G401 (cell line): ENCODE results near the gene ZFYVE9. TPM values are rescaled to one million over a fixed set of nuclear protein-coding genes. Genes with fewer than 3 reads are reported as not detected.
"Not testable (repeated sequence)": the region's sequence is repeated elsewhere in the genome, so short reads cannot be mapped to it uniquely, and the experiment has no call there.

Source experiments
- DNase-seq: peaks from one replicate; pipeline ENCODE4 v3.0.0-alpha.2; 2015; ENCODE audit warnings: low spot score
- in situ Hi-C: cut with HindIII; loops from 2 replicates; pipeline ENCODE4 v1.10.0; 2016; ENCODE audit warnings: low sequenced_read_pairs, mixed read lengths
- total RNA-seq: library from RNA; depleted of rRNA; stranded (reverse); fragments of >200 nt; shearing (Covaris generic); gene quantifications from 2 replicates; pipeline ENCODE4 v1.2.3, GENCODE V29; 2014

The ZFYVE9 gene
- total RNA-seq, 1 experiment from 2014 or later, result 21.5 TPM

DNA sequence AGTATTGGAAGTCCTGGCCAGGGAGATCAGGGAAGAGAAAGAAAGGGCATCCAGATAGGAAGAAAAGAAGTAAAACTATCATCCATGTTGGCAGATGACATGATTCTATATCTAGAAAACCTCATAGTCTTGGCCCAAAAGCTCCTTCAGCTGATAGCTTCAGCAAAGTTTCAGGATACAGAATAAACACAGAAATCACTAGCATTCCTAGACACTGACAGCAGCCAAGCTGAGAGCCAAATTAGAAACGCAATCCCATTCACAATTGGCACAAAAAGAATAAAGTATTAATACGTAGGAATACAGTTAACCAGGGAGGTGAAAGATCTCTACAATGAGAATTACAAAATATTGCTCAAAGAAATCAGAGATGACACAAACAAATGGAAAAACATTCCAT, 44.6 kb downstream of the ZFYVE9 start:
- in situ Hi-C loops, result no loop called here
- DNase-seq, result no peak

- in situ Hi-C loops, result no loop called here
- DNase-seq, result no peak
Measured at GRCh38 chr1:52189898-52190480, 48.1 kb downstream of the ZFYVE9 start.

GRCh38 chr1:52190500-52191252, 48.8 kb downstream of the ZFYVE9 start:
- no peak for DNase-seq
- in situ Hi-C loops, result no loop called here

DNA sequence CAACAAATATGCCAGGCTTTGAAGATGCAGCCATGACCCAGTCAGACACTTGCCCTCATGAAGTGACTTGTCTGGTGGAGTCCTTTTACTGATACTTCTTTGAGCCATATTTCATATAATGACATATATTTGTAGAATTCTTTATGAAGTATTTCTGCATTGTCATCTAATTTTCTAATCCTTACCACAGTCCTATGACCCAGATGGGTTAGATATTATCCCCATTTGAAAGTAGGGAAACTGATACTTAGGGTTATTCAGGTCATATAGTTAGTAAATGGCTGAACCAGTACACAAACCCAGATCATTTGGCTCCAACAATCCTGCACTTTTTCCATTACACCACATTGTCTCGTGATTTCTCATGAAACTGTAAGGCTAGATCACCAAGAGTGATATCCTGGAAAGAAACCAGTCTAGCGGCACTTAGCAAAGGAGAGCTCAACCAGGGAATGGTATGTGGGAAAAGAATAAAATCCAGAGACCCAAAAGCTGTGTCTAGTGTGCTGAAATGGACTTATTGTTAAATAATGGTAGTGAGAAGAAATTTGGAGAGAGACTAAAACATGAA, 49.6 kb downstream of the ZFYVE9 start:
- DNase-seq, result no peak
- in situ Hi-C loops, result no loop called here

DNA sequence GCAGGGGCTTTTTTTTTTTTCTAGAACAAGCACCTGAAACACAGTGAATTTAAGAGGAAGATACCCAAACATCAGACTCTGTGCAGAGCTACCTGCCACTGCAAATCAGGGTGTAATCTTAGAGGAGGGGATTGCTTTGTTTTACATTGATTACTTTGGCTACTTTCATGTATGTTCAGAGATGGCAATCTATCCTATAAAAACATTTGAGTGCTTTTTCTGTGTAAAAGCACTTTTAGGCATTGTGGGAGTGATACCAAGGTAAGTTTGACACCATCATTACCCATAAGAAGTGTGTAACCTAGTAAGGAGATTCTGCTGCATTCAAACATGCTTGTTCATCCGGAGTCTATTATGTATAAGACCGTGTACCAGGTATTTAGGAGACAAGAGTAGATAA, 50.1 kb downstream of the ZFYVE9 start:
- DNase-seq, result no peak
- in situ Hi-C loops, result no loop called here

DNA sequence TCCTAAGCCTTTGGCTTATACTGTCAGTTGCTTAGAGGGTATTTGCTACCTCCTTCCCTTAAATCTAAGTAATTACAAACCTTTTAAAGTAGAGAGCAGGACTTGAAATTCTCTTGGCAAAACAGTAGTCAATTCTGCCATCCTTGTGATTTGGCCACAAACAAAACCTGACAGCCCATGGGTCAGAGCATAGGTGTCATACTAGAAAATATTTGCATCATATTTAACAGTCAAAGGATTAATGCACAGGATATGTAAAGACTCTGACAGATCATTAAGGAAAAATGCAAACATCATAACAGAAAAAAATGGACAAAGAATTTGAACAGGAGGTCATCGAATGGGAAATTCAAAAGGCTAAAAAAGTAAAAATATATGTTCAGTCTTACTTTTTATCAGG, 50.5 kb downstream of the ZFYVE9 start:
- DNase-seq, result no peak
- in situ Hi-C loops, result no loop called here

DNA sequence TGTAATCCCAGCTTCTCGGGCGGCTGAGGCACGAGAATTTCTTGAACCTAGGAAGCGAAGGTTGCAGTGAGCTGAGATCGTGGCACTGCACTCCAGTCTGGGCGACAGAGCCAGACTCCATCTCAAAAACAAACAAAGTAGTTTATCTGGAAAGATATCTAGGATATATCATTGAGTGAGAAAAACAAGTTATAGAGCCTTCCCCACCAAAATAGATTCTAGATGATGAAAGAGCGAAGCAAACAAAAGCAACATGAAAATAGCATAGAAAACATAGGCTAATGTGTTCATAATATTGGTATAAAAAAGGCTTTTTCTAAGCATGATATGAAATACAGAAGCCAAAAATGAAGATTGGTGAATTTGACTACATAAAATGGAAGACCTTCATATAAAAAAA, 52.1 kb downstream of the ZFYVE9 start:
- DNase-seq, result no peak
- in situ Hi-C loops, result no loop called here

DNA sequence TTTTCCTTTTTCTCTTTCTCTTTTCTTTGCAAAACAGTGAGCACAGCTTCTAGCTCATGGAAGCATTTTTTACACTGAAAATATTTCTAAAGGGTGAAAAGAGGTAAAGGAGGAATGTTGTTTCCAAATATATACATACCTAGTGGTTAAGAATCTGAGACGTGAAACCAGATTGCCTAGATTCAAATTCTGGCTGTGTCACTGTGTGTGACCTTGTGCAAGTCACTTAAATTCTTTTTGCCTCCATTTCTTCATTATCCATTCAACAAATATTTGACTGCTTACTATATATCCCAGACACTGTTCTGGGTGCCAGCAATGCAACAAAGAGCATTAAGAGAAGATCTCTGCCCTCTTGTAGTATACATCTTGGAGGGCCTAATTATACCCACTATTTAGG, 53.3 kb downstream of the ZFYVE9 start:
- no peak for DNase-seq
- in situ Hi-C loops, result no loop called here

GRCh38 chr1:52203935-52204625, 62.2 kb downstream of the ZFYVE9 start:
- in situ Hi-C loops, result no loop called here

DNA sequence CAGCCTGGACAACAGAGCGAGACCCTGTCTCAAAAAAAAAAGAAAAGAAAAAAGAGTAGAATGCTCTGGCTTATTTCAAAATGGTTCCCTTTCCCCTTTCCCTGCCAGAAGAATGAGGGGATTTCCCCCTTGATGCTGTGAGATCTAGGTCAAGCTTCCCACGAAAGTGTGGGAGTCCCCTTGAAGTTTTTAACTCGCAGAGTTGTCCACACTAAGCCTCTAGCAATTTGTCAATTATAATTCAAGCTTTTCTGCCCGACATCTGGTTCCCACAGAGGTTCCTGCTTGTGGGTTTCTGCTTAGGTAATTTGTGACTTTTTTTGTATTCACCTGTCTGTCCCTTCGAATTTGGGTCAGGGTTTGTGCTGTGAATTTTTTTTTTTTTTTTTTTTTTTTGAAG, 62.8 kb downstream of the ZFYVE9 start:
- DNase-seq, result no peak
- in situ Hi-C loops, result no loop called here

More at GRCh38 chr1:52203935-52204625, 62.2 kb downstream of the ZFYVE9 start:
- DNase-seq, result no peak

DNA sequence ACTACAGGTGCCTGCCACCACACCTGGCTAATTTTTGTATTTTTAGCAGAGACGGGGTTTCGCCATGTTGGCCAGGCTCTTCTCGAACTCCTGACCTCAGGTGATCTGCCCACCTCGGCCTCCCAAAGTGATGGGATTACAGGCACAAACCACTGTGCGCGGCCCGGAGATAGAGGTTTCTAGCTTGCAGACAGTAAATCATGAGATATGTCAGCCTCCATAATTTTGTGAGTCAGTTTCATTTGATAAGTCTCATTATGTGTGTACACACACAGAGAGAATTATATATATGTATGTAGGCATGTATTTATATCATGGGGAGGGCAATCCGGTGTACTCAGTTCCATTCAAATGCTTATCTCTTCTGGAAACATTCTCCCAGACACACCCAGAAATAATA, 64.8 kb downstream of the ZFYVE9 start:
- in situ Hi-C loops, DNase-seq: not testable (repeated sequence)

DNA sequence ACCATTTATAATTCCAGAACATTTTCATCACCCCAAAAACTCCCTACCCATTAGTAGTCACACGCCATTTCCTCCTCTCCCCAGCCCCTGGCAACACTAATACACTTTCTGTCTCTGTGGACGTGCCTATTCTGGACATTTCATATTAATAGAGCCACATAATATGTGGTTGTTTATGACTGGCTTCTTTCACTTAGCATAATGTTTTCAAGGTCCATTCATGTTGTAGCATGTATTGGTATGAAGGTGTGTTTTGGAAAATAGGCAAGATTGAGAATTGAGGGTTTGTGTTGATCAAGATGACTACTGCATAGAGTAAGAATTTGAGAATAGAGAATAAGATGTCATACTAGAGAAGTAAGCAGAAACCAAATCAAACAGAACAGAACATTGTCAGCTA, 67.5 kb downstream of the ZFYVE9 start:
- no peak for DNase-seq
- in situ Hi-C loops, result no loop called here

GRCh38 chr1:52210044-52210443, 68.2 kb downstream of the ZFYVE9 start:
- no peak for DNase-seq
- in situ Hi-C loops, result no loop called here

GRCh38 chr1:52216907-52217458, 75.1 kb downstream of the ZFYVE9 start:
- DNase-seq, result no peak
- in situ Hi-C loops, result no loop called here

- DNase-seq, result no peak
- in situ Hi-C loops, result no loop called here
Measured at GRCh38 chr1:52225174-52225573, 83.3 kb downstream of the ZFYVE9 start.

- no peak for DNase-seq
- in situ Hi-C loops, result no loop called here
Measured at GRCh38 chr1:52229494-52229893, 87.6 kb downstream of the ZFYVE9 start.

GRCh38 chr1:52233463-52233862, 91.6 kb downstream of the ZFYVE9 start:
- in situ Hi-C loops, result no loop called here
- no peak for DNase-seq

DNA sequence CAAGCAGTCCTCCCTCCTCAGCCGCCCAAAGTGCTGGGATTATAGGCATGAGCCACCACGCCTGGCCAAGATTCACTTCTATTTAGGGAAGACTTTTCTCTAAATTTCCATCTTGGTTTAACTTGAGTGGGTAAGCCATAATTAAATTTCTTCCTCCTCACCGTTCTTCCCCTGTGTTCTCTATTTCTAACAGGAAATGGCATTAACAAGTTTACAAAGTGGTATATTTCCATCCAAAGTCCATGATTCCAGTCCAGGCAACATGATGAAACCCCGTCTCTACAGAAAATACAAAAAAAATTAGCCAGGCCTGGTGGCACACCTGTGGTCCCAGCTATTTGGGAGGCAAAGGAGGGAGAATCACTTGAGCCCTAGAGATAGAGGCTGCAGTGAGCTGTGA, 92.1 kb downstream of the ZFYVE9 start:
- DNase-seq, result no peak
- in situ Hi-C loops, result no loop called here

DNA sequence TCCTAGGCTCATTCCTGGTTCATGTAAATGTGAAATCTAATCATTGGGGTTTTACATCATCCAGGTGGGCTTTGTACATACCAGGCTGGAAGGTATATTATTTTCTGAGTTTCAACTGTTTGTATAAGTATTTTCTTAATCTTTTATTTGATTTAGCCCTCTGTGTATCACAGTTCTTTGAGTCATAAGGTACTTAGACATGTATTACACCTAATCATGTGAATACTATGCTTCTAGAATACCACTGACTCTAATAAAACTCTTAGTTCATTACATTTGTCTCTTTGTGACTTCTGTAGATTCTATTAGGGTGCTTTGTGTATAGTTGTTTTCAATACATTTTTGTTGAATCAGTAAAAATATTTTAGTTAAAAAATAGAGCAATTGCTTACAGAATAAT, 92.8 kb downstream of the ZFYVE9 start:
- DNase-seq, result no peak
- in situ Hi-C loops, result no loop called here

- in situ Hi-C loops, result no loop called here
- DNase-seq, result no peak
Measured at GRCh38 chr1:52235646-52236045, 93.8 kb downstream of the ZFYVE9 start.
